ENCODE measurements around the gene TBCE.

GRCh38 chr1:235485558-235485957 is 118.3 kb downstream of the TBCE start:
- no peak for TF ChIP-seq CTCF (IDR thresholded peaks at IDR 0.05)
- no peak for TF ChIP-seq POLR2A (IDR thresholded peaks at IDR 0.05)

All from Peyer's patch (tissue), 4 donors.